ENCODE measurements around the gene GNAS.
"Not testable (repeated sequence)": the region's sequence is repeated elsewhere in the genome, so short reads cannot be mapped to it uniquely, and the experiment has no call there.

Gene GNAS

DNA sequence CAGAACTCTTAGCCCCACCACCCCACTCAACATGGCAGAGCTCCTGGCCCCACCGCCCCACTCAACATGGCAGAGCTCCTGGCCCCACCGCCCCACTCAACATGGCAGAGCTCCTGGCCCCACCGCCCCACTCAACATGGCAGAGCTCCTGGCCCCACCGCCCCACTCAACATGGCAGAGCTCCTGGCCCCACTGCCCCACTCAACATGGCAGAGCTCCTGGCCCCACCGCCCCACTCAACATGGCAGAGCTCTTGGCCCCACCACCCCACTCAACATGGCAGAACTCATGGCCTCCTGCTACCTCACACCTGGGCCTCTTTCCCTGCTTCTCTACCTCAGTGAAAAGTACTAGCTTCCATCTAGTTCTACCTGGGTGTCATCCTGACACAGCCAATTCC lies 23.7 kb upstream of the GNAS start:
- DNase-seq = not testable (repeated sequence)

- DNase-seq = no peak
These were observed 23.0 kb upstream of the GNAS start for GRCh38 chr20:58829531-58829941.

DNA sequence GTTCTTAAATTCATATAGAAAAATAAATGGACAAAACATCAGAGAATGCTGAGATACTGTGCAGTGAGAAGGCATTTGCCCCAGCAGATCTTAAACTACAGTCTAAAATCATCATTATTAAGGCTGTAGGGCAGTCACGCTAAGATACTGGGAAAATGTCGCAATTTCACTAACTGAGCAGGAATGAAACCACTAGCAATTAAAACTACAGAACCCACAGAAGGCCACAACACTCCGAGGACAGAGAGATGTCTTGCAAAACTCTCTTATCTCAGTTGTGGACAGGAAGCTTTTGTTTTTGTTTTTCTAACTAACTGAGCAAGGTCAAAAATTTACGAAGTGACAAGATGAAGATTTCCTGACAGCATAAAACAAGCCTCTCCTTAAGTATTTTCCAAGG lies 20.1 kb upstream of the GNAS start:
- DNase-seq = no peak

GRCh38 chr20:58833921-58834320 lies 18.6 kb upstream of the GNAS start:
- DNase-seq = no peak

GRCh38 chr20:58835231-58835630 lies 17.3 kb upstream of the GNAS start:
- no peak for DNase-seq

DNA sequence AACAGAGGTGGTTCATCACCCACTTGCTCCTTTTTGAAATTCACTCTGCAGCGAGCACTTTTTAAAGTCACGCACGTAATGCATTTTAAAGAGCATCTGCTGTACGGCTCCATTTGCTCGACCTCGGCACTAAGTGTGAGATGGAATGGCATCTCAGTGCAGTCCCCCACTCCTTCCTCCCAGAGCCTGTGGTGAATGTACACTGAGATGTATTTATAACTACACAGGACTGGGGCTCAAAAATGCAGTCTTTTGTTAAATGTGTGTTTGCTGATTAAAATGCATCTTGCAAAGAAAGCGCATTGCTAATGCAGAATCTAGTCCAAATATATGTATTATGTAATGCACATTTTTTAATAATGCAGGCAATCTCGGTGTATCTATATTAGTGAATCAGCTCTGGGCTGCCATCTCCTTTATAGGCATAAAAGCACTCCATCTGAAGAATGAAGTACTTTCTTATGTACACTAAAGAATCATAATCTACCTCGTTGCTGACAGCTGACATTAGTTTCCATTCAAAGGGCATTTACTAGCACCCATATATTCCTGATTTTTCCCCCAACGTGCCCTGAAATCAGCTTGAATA lies 15.8 kb upstream of the GNAS start:
- no peak for DNase-seq

DNA sequence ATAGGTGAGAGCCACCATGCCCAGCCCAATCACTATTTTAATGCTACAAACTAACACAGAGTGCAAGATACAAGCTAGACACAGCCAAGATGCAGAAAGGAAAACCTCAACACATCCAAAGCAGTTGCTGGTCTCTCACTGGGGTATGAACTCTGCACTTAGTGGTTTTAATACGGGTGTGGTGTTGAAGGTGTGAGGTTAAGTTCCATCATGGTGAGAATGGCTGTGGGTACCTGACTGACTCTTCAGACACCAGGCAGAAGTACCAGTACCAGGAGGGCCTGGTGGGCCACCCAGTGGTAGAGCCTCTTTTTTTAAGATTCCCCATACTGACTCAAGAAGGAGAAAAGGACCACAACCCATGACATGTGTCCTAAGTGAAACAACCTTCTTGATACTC lies 14.8 kb upstream of the GNAS start:
- DNase-seq = no peak

GRCh38 chr20:58838174-58838573 lies 14.3 kb upstream of the GNAS start:
- DNase-seq = no peak

- peak; percentile 37 to 44 for DNase-seq
These were observed 13.0 kb upstream of the GNAS start for GRCh38 chr20:58839474-58839874.

DNA sequence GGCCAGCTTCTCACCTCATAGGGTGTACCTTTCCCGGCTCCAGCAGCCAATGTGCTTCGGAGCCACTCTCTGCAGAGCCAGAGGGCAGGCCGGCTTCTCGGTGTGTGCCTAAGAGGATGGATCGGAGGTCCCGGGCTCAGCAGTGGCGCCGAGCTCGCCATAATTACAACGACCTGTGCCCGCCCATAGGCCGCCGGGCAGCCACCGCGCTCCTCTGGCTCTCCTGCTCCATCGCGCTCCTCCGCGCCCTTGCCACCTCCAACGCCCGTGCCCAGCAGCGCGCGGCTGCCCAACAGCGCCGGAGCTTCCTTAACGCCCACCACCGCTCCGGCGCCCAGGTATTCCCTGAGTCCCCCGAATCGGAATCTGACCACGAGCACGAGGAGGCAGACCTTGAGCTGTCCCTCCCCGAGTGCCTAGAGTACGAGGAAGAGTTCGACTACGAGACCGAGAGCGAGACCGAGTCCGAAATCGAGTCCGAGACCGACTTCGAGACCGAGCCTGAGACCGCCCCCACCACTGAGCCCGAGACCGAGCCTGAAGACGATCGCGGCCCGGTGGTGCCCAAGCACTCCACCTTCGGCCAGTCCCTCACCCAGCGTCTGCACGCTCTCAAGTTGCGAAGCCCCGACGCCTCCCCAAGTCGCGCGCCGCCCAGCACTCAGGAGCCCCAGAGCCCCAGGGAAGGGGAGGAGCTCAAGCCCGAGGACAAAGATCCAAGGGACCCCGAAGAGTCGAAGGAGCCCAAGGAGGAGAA lies 12.3 kb upstream of the GNAS start:
- no peak for DNase-seq

DNA sequence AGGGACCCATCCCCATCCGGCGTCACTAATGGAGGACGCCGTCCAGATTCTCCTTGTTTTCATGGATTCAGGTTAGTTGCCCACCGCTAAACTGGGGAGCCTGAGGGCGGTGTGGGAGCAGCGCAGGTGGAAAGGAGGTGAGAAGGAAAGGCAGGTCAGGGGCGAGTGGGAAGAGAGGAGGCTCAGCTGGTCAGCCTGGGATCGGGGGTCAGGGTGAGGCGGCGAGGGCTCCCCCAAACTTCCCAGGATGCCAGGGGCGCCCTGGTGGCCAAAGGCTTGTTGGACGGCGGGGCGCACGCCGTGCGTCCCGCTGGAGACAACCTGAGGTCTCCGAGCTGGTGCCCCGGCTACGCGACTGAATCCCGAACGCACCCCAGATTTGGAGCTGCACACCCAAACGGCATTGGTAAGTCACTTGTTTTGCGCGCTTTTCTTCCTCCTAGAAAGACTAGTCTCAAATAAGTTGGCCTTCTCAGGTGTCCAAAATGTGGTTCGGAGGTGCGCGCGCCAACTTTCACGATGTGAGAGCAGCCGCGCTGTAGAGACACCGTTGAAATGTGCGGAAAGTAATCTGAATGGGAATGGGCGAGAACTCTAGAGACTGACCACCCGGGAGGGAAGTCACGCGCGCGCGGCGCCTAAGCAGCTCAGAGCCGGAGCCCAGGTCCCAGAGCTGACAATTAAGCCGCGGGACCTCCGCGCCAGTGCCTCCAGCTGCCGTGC lies 11.5 kb upstream of the GNAS start:
- DNase-seq = no peak

GRCh38 chr20:58841539-58842264 lies 10.8 kb upstream of the GNAS start:
- no peak for DNase-seq

DNA sequence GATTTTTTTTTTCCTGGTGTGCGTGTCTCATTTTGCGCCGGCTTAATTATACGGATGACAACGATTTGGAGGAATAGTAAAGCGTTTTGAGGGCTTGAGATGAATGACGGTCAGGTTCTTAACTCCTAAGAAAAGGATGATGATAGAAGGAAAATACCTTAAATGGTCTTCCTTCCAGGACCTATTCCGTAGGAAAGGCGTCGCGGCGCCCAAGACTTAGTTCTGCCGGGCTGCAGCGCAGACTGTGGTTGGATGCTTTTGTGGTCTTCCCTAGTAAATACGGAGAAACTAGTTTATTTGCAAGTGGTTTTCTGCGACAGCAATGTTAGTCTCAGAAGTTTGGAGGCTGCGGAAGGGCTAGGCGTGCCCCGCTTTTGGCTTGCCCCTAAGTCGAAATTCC lies 10.2 kb upstream of the GNAS start:
- no peak for DNase-seq

GRCh38 chr20:58843128-58843556 lies 9.4 kb upstream of the GNAS start:
- no peak for DNase-seq

DNA sequence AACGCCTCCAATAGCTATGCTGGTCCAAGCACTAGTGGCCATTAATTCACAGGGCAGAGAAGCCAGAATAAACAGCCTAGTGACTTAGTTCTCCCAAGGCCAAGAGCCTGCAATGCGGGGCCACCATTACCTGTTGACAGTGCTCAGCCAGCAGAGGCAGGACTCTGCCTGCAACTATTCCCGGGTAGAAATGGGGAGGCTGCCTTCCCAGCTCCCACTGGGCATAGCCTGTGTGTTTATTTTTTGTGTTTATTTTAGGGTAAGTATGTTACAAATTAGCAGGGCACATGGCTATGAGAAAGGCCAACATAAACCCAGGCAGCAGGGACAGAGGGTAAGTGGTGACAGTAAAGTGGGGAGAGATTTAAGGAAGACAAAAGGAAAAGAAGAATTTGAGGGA lies 6.8 kb upstream of the GNAS start:
- DNase-seq = no peak

DNA sequence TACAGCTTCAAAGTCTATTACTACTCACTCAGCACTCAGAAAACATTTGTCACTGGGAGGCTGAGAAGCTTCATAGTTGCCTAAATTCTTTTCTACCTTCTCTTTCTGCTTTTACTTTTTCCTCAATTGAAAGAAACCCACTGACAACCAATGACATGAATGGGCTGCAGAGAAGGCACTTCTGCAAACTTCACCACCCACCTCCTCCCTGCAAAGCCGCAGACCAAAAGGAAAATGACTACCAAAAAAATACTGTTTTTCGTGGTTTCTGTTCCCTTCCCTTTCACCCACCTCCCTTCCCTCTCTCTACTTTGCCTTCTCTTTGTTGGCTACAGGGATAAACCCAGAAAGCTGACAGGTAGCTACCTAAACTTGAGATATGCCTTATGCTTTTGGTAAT lies 5.1 kb upstream of the GNAS start:
- no peak for DNase-seq

- peak; percentile 78 to 81 for DNase-seq
These were observed 1.8 kb upstream of the GNAS start, which contains the start of gene GNAS-AS1 for GRCh38 chr20:58850693-58851174. GNAS-AS1 (minus strand) TSS chr20:58850902.

- DNase-seq = peak in 1 of 2 experiments; percentile 5
These were observed 1.1 kb upstream of the GNAS start for GRCh38 chr20:58851221-58851968.

DNA sequence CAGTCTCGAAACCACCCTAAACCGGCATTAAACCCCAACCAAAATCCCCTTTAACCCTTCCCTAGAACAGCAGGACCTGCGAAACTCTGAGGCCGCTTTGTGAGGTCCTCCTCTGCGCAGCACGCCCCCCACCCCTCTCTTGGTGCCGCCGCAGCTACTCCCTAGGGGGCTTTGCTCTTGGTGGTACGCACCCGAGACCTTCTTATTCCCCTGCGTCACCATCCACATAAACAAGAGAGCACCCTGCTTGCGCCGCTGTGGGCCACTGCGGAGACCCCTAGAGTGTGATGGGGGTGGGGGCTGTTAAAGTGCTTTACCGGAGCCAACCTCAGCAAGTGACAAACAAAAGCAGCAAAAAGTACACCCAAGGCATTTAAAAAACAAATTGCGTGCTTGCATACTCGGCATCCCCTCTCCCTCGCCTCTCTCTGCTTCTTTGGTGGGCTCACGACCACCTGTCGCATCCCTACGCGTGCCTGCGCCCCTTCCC lies 502 bp upstream of the GNAS start:
- no peak for DNase-seq

GRCh38 chr20:58853466-58853865 lies 950 bp downstream of the GNAS start:
- DNase-seq = no peak

- DNase-seq = no peak
These were observed 1.6 kb downstream of the GNAS start for GRCh38 chr20:58853976-58854637.

Data from stimulated activated CD4-positive, alpha-beta T cell treated with anti-CD3 and anti-CD28 coated beads, Interleukin-4, amount 100 ng/mL, for 4 hours (primary cell).